BE2C (cell line): ENCODE data around the gene MOSPD3.

Experiments
- DNase-seq: peaks from one replicate; pipeline ENCODE4 v3.0.0-alpha.2; 2020
- H3K27me3 ChIP-seq: fragments of 250-450 bp; sonication (Bioruptor Pico); 2 replicates; pipeline ENCODE4 v1.5.1; 2020; ENCODE audit warnings: mild to moderate bottlenecking
- H3K36me3 ChIP-seq: fragments of 250-450 bp; sonication (Bioruptor Pico); 2 replicates; pipeline ENCODE4 v1.5.1; 2020; ENCODE audit warnings: mild to moderate bottlenecking
- H3K4me1 ChIP-seq: fragments of 250-450 bp; sonication (Bioruptor Pico); 2 replicates; pipeline ENCODE4 v1.5.1; 2020
- H3K4me3 ChIP-seq: 2 replicates; pipeline ENCODE4 v1.5.1; 2011; ENCODE audit warnings: low read depth, low read length
- H3K9me3 ChIP-seq: fragments of 250-450 bp; sonication (Bioruptor Pico); 2 replicates; pipeline ENCODE4 v1.5.1; 2020
- CTCF ChIP-seq: IDR thresholded peaks from 2 replicates; pipeline ENCODE4 v1.5.1; 2012; ENCODE audit warnings: mild to moderate bottlenecking, low read depth, low read length

Gene MOSPD3

GRCh38 chr7:100620239-100620638, 7.9 kb downstream of the MOSPD3 start:
- no peaks in the 10 kb centered on the region for H3K36me3 ChIP-seq
- H3K4me3 ChIP-seq: no peak overlapping the region
- H3K4me1 ChIP-seq: no peaks in the 10 kb centered on the region
- DNase-seq: no peak
- H3K9me3 ChIP-seq: no peaks in the 10 kb centered on the region
- TF ChIP-seq CTCF: no peak
- no peaks in the 10 kb centered on the region for H3K27me3 ChIP-seq

GRCh38 chr7:100620804-100621203, 8.5 kb downstream of the MOSPD3 start:
- no peaks in the 10 kb centered on the region for H3K9me3 ChIP-seq
- no peaks in the 10 kb centered on the region for H3K27me3 ChIP-seq
- H3K4me1 ChIP-seq: no peaks in the 10 kb centered on the region
- no peaks in the 10 kb centered on the region for H3K36me3 ChIP-seq
- no peak overlapping the region for H3K4me3 ChIP-seq
- TF ChIP-seq CTCF: no peak
- no peak for DNase-seq

- Histone ChIP-seq H3K4me1 (no peaks in the 10 kb centered on the region), H3K9me3 (no peaks in the 10 kb centered on the region), H3K27me3 (no peaks in the 10 kb centered on the region), H3K36me3 (no peaks in the 10 kb centered on the region), H3K4me3 (no peak overlapping the region)
- no peak for DNase-seq
- TF ChIP-seq CTCF: no peak
Measured at GRCh38 chr7:100621554-100621953, 9.2 kb downstream of the MOSPD3 start.

GRCh38 chr7:100623951-100624824, 11.8 kb downstream of the MOSPD3 start:
- Histone ChIP-seq H3K9me3 (no peaks in the 10 kb centered on the region), H3K36me3 (no peaks in the 10 kb centered on the region), H3K4me1 (no peaks in the 10 kb centered on the region), H3K27me3 (no peaks in the 10 kb centered on the region), H3K4me3 (no peak overlapping the region)
- no peak for TF ChIP-seq CTCF
- DNase-seq: no peak

- TF ChIP-seq CTCF: no peak
- H3K27me3 ChIP-seq: no peaks in the 10 kb centered on the region
Measured at GRCh38 chr7:100626055-100626454, 13.7 kb downstream of the MOSPD3 start.

GRCh38 chr7:100626530-100627237, 14.3 kb downstream of the MOSPD3 start:
- H3K27me3 ChIP-seq: no peaks in the 10 kb centered on the region
- no peak for TF ChIP-seq CTCF
- H3K4me1 ChIP-seq: no peaks in the 10 kb centered on the region
- H3K4me3 ChIP-seq: peak overlapping the region; percentile 59
- peak; percentile 94 for DNase-seq
- H3K36me3 ChIP-seq: no peaks in the 10 kb centered on the region
- no peaks in the 10 kb centered on the region for H3K9me3 ChIP-seq

More at GRCh38 chr7:100626055-100626454, 13.7 kb downstream of the MOSPD3 start:
- DNase-seq: no peak
- H3K4me1 ChIP-seq: no peaks in the 10 kb centered on the region
- no peaks in the 10 kb centered on the region for H3K9me3 ChIP-seq
- peak overlapping the region; percentile 59 for H3K4me3 ChIP-seq
- no peaks in the 10 kb centered on the region for H3K36me3 ChIP-seq
